Endothelial cell of umbilical vein (primary cell): Measurements from ENCODE around the gene HOXA3.

Source experiments
- EZH2 ChIP-seq: IDR thresholded peaks from 2 replicates; pipeline ENCODE4 v1.6.1; 2012; ENCODE audit warnings: borderline replicate concordance, low read depth, mild to moderate bottlenecking, moderate library complexity, low read length, inconsistent platforms; ENCODE audit not compliant: severe bottlenecking
- FOS ChIP-seq: IDR thresholded peaks from 2 replicates; pipeline ENCODE4 v1.6.1; 2011; ENCODE audit warnings: mild to moderate bottlenecking, low read length, moderate library complexity, borderline replicate concordance; ENCODE audit not compliant: insufficient read depth
- POLR2A ChIP-seq: IDR thresholded peaks from 2 replicates; pipeline ENCODE4 v1.6.1; 2012; ENCODE audit warnings: low read depth, mild to moderate bottlenecking, control low read depth, low read length
- POLR2AphosphoS5 ChIP-seq: IDR thresholded peaks from 2 replicates; pipeline ENCODE4 v1.6.1; 2012; ENCODE audit warnings: low read depth, mild to moderate bottlenecking, control low read depth, low read length, moderate library complexity; ENCODE audit not compliant: insufficient read depth
- TF ChIP-seq, protein P1 (sequence below), 2 donors: IDR thresholded peaks; 1 replicate in 1 of 2; 2 replicates in 1 of 2; pipeline ENCODE4 v1.5.1; 2011; ENCODE audit warnings: low read length in 2 of 2, mild to moderate bottlenecking in 2 of 2, moderate library complexity in 2 of 2, control low read depth in 1 of 2, inconsistent platforms in 1 of 2, low read depth in 1 of 2; ENCODE audit not compliant: insufficient read depth in 1 of 2; ENCODE audit errors: extremely low read depth in 1 of 2

DNA sequence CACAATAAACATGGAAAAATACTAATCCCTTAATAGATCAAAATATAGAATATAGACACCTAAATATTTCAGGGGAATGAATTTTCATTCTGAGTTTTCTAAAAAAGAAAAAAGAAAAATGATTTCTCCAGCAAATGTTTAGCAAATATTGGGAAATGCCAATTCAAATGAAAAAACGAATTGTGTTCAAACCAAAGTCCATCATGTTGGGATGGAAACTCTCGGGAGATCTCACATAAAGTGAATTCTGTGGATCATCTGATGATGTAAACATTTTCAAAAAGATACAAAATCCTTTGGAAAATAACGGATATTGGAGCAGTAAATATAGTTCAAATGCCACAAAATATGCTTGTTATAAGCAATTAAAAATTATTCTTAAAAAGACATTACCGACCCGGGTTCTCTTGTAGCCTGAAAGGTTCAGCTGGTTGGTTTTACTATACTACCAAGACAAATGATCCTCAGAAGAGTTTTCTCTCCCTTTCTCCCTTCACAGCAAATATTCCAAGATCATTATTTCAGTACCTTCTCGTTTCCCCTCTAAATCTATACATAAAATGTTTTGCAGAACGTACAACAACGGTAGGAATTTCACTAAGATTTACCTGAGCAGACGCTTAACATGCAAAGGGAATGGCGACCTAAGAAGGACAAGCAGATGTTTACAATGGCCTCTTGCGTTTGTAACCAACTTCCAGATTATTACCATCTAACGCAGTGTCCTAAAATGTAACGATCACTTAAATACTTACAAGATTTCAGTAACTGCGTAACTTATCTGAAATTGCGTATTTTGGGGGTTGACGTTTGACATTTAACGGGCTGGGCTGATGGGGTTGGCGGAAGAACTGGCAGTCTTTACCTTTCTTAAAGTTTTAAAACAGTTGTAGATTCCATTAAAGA, 45.0 kb upstream of the HOXA3 start:
- TF ChIP-seq, protein P1, sequence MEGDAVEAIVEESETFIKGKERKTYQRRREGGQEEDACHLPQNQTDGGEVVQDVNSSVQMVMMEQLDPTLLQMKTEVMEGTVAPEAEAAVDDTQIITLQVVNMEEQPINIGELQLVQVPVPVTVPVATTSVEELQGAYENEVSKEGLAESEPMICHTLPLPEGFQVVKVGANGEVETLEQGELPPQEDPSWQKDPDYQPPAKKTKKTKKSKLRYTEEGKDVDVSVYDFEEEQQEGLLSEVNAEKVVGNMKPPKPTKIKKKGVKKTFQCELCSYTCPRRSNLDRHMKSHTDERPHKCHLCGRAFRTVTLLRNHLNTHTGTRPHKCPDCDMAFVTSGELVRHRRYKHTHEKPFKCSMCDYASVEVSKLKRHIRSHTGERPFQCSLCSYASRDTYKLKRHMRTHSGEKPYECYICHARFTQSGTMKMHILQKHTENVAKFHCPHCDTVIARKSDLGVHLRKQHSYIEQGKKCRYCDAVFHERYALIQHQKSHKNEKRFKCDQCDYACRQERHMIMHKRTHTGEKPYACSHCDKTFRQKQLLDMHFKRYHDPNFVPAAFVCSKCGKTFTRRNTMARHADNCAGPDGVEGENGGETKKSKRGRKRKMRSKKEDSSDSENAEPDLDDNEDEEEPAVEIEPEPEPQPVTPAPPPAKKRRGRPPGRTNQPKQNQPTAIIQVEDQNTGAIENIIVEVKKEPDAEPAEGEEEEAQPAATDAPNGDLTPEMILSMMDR (IDR thresholded peaks at IDR 0.05; ENCODE audit: extremely low read depth in 1 of 2, insufficient read depth in 1 of 2, low read depth in 1 of 2, low read length in 2 of 2), result no peak
- TF ChIP-seq EZH2, result no peak
- no peak for TF ChIP-seq POLR2A
- no peak for TF ChIP-seq FOS
- TF ChIP-seq POLR2AphosphoS5, result no peak
